ENCODE results near the gene CXCR5. TPM values are rescaled to one million over a fixed set of nuclear protein-coding genes. Genes with fewer than 3 reads are reported as not detected.
A peak's percentile ranks its signal among the peaks of the same experiment; 100 is the strongest.

Gene CXCR5
- total RNA-seq, 1 donor from 2014 or later: 0.09 TPM

DNA sequence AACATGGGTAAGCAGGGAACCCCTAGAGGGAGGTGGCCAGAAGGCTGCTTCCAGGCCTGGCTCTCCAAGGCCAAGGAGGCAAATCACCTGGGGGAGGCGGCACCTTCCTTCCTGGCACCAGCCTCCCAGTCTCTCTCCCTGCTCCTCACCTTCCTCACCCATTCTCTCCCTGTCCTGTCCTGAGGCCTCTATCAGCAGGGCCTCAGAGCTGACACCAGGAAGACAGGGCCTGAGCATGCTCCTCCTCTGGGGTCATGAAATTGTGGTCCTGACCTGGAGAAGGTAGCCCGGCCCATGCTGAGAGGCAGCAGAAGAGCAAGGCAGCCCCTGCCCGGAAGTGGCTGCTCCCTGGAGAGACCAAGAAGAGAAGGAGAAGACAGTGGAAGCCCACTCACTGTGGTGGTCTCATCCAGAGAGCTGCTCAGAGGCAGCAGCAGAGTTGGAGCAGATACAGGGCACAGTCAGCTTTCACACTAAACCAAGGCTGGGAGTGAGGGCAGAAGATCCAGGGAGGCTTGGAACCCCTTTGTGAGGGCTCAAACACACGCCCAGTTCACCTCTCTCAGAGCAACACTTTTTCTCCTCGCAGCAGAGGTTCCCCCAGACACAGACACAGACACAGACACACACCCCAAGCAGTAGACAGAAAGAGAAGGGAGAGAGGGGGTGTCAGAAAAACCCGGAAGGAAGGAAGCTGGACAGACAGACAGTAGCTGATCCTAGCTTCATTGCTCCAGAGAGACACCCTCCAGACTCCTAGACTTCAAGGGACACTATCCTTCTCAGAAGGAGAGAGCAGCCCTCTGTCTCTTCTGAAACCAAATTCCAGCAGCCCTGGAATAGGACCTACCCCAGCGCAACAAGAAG, 40.3 kb downstream of the CXCR5 start:
- intact Hi-C loops (cut with DNase I): no loop called here
- TF ChIP-seq, protein P1, sequence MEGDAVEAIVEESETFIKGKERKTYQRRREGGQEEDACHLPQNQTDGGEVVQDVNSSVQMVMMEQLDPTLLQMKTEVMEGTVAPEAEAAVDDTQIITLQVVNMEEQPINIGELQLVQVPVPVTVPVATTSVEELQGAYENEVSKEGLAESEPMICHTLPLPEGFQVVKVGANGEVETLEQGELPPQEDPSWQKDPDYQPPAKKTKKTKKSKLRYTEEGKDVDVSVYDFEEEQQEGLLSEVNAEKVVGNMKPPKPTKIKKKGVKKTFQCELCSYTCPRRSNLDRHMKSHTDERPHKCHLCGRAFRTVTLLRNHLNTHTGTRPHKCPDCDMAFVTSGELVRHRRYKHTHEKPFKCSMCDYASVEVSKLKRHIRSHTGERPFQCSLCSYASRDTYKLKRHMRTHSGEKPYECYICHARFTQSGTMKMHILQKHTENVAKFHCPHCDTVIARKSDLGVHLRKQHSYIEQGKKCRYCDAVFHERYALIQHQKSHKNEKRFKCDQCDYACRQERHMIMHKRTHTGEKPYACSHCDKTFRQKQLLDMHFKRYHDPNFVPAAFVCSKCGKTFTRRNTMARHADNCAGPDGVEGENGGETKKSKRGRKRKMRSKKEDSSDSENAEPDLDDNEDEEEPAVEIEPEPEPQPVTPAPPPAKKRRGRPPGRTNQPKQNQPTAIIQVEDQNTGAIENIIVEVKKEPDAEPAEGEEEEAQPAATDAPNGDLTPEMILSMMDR (IDR thresholded peaks at IDR 0.05): no peak
- Histone ChIP-seq H3K9me3 (no peaks in the 10 kb centered on the region), H3K4me3 (peak overlapping the region; percentile 93), H3K27ac (peak overlapping the region; percentile 90), H3K36me3 (no peaks in the 10 kb centered on the region), H3K27me3 (ENCODE audit: low read depth) (no peaks in the 10 kb centered on the region), H3K4me1 (peaks cover 85% of the 10 kb centered on the region)
- DNase-seq (no peak), ATAC-seq (no peak)

DNA sequence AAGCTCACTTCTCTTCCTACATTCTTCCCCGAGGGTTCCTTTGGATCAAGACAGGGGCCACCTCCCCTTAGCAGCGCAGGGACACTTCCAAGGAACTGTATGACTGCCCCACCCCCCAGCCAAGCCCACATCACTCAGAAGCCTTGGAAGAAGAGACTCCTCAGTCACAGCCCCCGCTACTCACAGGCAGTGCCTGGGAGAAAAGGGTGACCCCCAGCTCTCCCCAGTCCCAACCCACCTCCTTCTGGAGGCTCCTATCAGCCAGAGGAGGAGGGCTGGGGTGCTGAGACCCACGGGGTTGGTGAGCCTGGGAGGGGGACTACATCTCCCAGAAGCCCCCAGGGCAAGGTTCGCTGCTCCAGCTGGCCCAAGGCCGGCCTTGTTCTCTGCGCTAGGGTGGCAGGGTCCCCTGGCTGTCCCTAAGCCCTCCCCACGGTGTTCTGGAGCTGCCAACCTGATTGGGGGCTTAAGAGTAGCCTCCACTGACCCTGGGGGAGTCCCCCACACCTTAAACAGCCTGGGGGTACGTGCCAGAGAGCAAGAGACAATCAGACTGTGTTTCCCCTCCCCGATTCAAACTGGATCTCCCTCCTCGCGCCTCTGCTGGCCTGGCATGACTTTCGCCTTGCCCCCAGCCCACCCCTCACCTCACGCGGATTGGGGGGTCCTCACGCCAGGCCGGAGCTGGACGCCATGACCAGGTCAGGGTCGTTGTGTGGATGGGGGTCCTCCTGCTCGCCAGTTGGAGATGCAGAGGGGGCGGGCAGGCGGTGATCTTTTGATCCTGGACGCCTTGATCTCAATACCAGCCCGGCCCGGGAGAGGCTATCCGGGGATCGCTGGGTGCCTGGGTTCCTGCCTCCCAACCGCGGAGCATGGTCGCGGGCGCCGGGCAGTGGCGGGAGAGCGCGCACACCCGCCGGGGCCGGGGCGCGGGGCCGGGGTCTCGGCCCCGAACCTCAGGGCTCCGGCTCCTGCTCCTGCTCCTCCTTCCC, 41.2 kb downstream of the CXCR5 start:
- Histone ChIP-seq H3K9me3 (no peaks in the 10 kb centered on the region), H3K27me3 (ENCODE audit: low read depth) (no peaks in the 10 kb centered on the region), H3K4me1 (peaks cover 76% of the 10 kb centered on the region), H3K36me3 (no peaks in the 10 kb centered on the region), H3K4me3 (peak overlapping the region; percentile 93), H3K27ac (peak overlapping the region; percentile 90)
- TF ChIP-seq, protein P1 (IDR thresholded peaks at IDR 0.05): no peak
- DNase-seq: peak; percentile 71
- intact Hi-C loops (cut with DNase I): no loop called here
- ATAC-seq: no peak

DNA sequence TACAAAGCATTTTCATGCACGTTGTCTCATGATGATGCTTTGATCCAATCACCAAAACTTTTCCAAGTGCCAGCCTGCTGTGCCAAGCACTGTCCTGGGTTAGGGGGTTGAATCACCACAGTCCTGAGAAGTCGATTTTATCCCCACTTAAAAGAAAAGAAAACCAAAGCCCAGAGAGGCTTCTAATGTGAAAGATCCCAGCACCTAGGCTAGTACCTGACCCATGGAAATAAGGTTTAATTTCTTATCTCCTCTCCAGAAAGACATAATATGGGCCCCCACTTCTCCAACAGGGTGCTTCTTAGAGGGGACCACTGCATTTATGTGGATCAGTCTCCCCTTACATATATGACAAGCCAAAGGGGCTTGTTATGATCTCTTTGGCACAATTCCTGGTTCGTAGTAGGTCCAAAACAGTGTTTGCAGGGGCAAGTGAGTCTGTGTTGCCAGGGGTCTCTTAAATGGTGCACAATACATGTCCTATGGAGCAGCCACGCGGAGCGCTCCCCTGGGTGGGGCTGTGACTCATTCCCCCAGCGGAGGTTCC, 43.9 kb downstream of the CXCR5 start:
- TF ChIP-seq, protein P1 (IDR thresholded peaks at IDR 0.05): no peak
- Histone ChIP-seq H3K27me3 (ENCODE audit: low read depth) (no peaks in the 10 kb centered on the region), H3K36me3 (no peaks in the 10 kb centered on the region), H3K27ac (peak overlapping the region; percentile 94), H3K4me1 (peaks cover 57% of the 10 kb centered on the region), H3K9me3 (no peaks in the 10 kb centered on the region), H3K4me3 (peak overlapping the region; percentile 96)
- intact Hi-C loops (cut with DNase I): no loop called here
- ATAC-seq (no peak), DNase-seq (no peak)

DNA sequence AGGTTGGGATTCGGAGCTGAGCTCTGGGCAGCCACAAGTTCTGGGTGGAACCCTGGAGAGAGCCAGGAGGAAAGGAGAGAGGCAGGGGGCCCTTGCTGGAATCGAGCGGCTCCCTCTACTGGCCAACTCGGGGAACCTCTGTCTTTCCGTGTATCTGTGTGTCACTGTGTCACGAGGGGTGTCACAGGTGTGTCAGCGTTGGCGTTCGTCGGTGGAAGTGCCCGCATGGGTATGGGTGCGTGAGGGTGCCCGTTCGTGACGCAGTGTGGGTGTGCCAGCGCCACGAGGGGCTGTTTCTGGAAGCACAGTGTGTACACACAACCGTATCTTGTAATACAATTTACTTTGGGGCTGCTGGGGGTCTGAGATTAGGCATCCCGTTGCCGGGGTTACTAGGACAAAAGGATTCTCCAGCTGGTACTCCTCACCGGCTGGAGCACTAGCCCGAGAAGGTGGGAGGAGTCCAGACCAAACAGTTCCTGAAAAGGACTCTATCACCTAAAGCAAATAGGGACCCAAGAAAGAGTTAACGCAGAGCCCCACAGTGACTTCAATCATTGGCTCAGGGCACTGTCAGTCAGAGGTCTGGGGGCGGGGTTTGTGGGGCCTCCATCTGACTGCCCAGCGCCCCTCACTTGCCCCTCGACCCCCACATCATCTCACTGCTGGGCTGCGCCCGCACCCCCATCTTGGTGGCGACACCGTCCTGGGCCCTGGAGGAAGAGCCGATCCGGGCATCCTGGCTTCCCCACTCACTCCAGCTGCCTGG, 44.6 kb downstream of the CXCR5 start:
- peak overlapping the region; percentile 96 for H3K4me3 ChIP-seq
- peak overlapping the region; percentile 94 for H3K27ac ChIP-seq
- DNase-seq (peak; percentile 91), ATAC-seq (peak; percentile 85 to 86)
- no peaks in the 10 kb centered on the region for H3K9me3 ChIP-seq
- no peaks in the 10 kb centered on the region for H3K36me3 ChIP-seq
- H3K4me1 ChIP-seq: peaks cover 51% of the 10 kb centered on the region
- intact Hi-C loops (cut with DNase I): no loop called here
- H3K27me3 ChIP-seq (ENCODE audit: low read depth): no peaks in the 10 kb centered on the region
- TF ChIP-seq, protein P1 (IDR thresholded peaks at IDR 0.05): peak; percentile 93
